Colonic mucosa (tissue), 4 donors: ENCODE results near the gene ITGBL1. TPM values are rescaled to one million over a fixed set of nuclear protein-coding genes. Genes with fewer than 3 reads are reported as not detected.

Source experiments
- DNase-seq: peaks from one replicate; pipeline ENCODE4 v3.0.0-alpha.2; 2020
- H3K27ac ChIP-seq: fragments of 200-600 bp; one replicate; pipeline ENCODE4 v1.8.0; 2021
- H3K27me3 ChIP-seq: fragments of 200-600 bp; one replicate; pipeline ENCODE4 v1.8.0; 2021
- H3K36me3 ChIP-seq: fragments of 200-600 bp; one replicate; pipeline ENCODE4 v1.8.0; 2021
- H3K4me1 ChIP-seq: fragments of 200-600 bp; one replicate; pipeline ENCODE4 v1.8.0; 2021; ENCODE audit warnings: mild to moderate bottlenecking
- H3K4me3 ChIP-seq: fragments of 200-600 bp; one replicate; pipeline ENCODE4 v1.8.0; 2021
- H3K9ac ChIP-seq, 2 donors: one replicate each; pipeline ENCODE4 v1.7.0; 2013; ENCODE audit warnings: control low read depth in 2 of 2, low read depth in 2 of 2, low read length in 2 of 2
- H3K9me3 ChIP-seq: fragments of 200-600 bp; one replicate; pipeline ENCODE4 v1.8.0; 2021
- CTCF ChIP-seq: fragments of 200-600 bp; IDR thresholded peaks from one replicate; pipeline ENCODE4 v1.8.0; 2022; ENCODE audit warnings: antibody characterized with exemption, mild to moderate bottlenecking
- intact Hi-C: fragments of 100-400 bp; cut with DNase I; formaldehyde crosslinking; loops from one replicate; pipeline ENCODE4 v1.14.1; 2022
- total RNA-seq, 2 donors: library from RNA; stranded (reverse); fragmentation: NEBNext Ultra II Directional in 1 of 2; extraction: Animal tissue kit (Norgen Biotek cat#: 25700) in 1 of 2; gene quantifications; one replicate each; pipeline ENCODE4 v1.2.1, GENCODE V29; 2021
- donor health status: healthy.
- donor health status: DM: no; HTN: no; CAD: no.
- donor health status: DM: no; HTN: no; CAD: no.

The ITGBL1 gene
- total RNA-seq, 2 donors from 2014 or later: 0.25 to 0.72 TPM

- no peaks in the 10 kb centered on the region for H3K27me3 ChIP-seq
- intact Hi-C loops: no loop called here
- no peak overlapping the region for H3K27ac ChIP-seq
- H3K4me3 ChIP-seq: peak overlapping the region; percentile 30
- no peaks in the 10 kb centered on the region for H3K4me1 ChIP-seq
- TF ChIP-seq CTCF: no peak
- no peaks in the 10 kb centered on the region for H3K9me3 ChIP-seq
- H3K36me3 ChIP-seq: no peaks in the 10 kb centered on the region
- DNase-seq: no peak
- H3K9ac ChIP-seq: peak overlapping the region in 1 of 2 donors; percentile 20
Observed at GRCh38 chr13:101453784-101454201, 1.3 kb downstream of the ITGBL1 start.

GRCh38 chr13:101454767-101455166, 2.3 kb downstream of the ITGBL1 start:
- H3K9ac ChIP-seq: no peak overlapping the region
- intact Hi-C loops: no loop called here
- no peaks in the 10 kb centered on the region for H3K4me1 ChIP-seq
- no peaks in the 10 kb centered on the region for H3K9me3 ChIP-seq
- no peak for DNase-seq
- no peaks in the 10 kb centered on the region for H3K36me3 ChIP-seq
- no peaks in the 10 kb centered on the region for H3K27me3 ChIP-seq
- no peak for TF ChIP-seq CTCF
- no peak overlapping the region for H3K4me3 ChIP-seq
- H3K27ac ChIP-seq: no peak overlapping the region

GRCh38 chr13:101455863-101456262, 3.4 kb downstream of the ITGBL1 start:
- intact Hi-C loops: no loop called here
- Histone ChIP-seq H3K27me3 (no peaks in the 10 kb centered on the region), H3K36me3 (no peaks in the 10 kb centered on the region), H3K9ac (no peak overlapping the region), H3K4me1 (no peaks in the 10 kb centered on the region), H3K4me3 (no peak overlapping the region), H3K9me3 (no peaks in the 10 kb centered on the region), H3K27ac (no peak overlapping the region)
- TF ChIP-seq CTCF: no peak
- DNase-seq: no peak

GRCh38 chr13:101457176-101457575, 4.7 kb downstream of the ITGBL1 start:
- no peak for DNase-seq
- Histone ChIP-seq H3K36me3 (no peaks in the 10 kb centered on the region), H3K9ac (no peak overlapping the region), H3K4me1 (no peaks in the 10 kb centered on the region), H3K27me3 (no peaks in the 10 kb centered on the region), H3K4me3 (no peak overlapping the region), H3K27ac (no peak overlapping the region), H3K9me3 (no peaks in the 10 kb centered on the region)
- intact Hi-C loops: no loop called here
- TF ChIP-seq CTCF: no peak

GRCh38 chr13:101465877-101466276, 13.4 kb downstream of the ITGBL1 start:
- TF ChIP-seq CTCF: no peak
- Histone ChIP-seq H3K9me3 (no peaks in the 10 kb centered on the region), H3K4me1 (no peaks in the 10 kb centered on the region), H3K9ac (no peak overlapping the region), H3K36me3 (no peaks in the 10 kb centered on the region), H3K27ac (no peak overlapping the region), H3K4me3 (no peak overlapping the region), H3K27me3 (no peaks in the 10 kb centered on the region)
- DNase-seq: no peak
- intact Hi-C loops: no loop called here

- no peaks in the 10 kb centered on the region for H3K36me3 ChIP-seq
- no peak overlapping the region for H3K4me3 ChIP-seq
- no peak for DNase-seq
- no peaks in the 10 kb centered on the region for H3K4me1 ChIP-seq
- TF ChIP-seq CTCF: no peak
- intact Hi-C loops: no loop called here
- H3K9ac ChIP-seq: no peak overlapping the region
- no peaks in the 10 kb centered on the region for H3K27me3 ChIP-seq
- H3K27ac ChIP-seq: no peak overlapping the region
- H3K9me3 ChIP-seq: no peaks in the 10 kb centered on the region
Observed at GRCh38 chr13:101467415-101467814, 14.9 kb downstream of the ITGBL1 start.
